ENCODE results near the gene WDFY3. TPM values are rescaled to one million over a fixed set of nuclear protein-coding genes. Genes with fewer than 3 reads are reported as not detected.

The WDFY3 gene
- total and polyA plus RNA-seq, 2 experiments from 2014 or later, result 7.7 to 55.9 TPM

- peak overlapping the region; percentile 21 for H3K4me2 ChIP-seq
- H3K9me2 ChIP-seq (replicated peaks; ENCODE audit: insufficient read depth), result no peaks in the 10 kb centered on the region
- H4K20me1 ChIP-seq (ENCODE audit: insufficient read depth, poor library complexity, severe bottlenecking), result no peaks in the 10 kb centered on the region
- H3K27ac ChIP-seq, result no peak overlapping the region
- TF ChIP-seq EZH2 (IDR thresholded peaks at IDR 0.05; ENCODE audit: borderline replicate concordance), result no peak
- TF ChIP-seq, protein P1, sequence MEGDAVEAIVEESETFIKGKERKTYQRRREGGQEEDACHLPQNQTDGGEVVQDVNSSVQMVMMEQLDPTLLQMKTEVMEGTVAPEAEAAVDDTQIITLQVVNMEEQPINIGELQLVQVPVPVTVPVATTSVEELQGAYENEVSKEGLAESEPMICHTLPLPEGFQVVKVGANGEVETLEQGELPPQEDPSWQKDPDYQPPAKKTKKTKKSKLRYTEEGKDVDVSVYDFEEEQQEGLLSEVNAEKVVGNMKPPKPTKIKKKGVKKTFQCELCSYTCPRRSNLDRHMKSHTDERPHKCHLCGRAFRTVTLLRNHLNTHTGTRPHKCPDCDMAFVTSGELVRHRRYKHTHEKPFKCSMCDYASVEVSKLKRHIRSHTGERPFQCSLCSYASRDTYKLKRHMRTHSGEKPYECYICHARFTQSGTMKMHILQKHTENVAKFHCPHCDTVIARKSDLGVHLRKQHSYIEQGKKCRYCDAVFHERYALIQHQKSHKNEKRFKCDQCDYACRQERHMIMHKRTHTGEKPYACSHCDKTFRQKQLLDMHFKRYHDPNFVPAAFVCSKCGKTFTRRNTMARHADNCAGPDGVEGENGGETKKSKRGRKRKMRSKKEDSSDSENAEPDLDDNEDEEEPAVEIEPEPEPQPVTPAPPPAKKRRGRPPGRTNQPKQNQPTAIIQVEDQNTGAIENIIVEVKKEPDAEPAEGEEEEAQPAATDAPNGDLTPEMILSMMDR (IDR thresholded peaks at IDR 0.05; ENCODE audit: poor library complexity), result no peak
- H3K4me3 ChIP-seq, result no peak overlapping the region
- no peaks in the 10 kb centered on the region for H3K27me3 ChIP-seq
- H3K9me3 ChIP-seq (ENCODE audit: low read depth), result no peaks in the 10 kb centered on the region
- H3K36me3 ChIP-seq (replicated peaks; ENCODE audit: insufficient read depth, low read depth), result no peaks in the 10 kb centered on the region
- H3K79me2 ChIP-seq, result no peaks in the 10 kb centered on the region
- WGBS (ENCODE audit: low lambda C conversion rate, missing lambda C conversion rate), result 49% methylated on average over 4 of the region's 4 CpGs
- H2AFZ ChIP-seq, result no peak overlapping the region
- no peak for DNase-seq (ENCODE audit: low spot score)
- H3K4me1 ChIP-seq (ENCODE audit: insufficient read depth), result no peaks in the 10 kb centered on the region
Measured at GRCh38 chr4:84792366-84793301, 173.9 kb downstream of the WDFY3 start.

- no peak overlapping the region for H2AFZ ChIP-seq
- no peaks in the 10 kb centered on the region for H3K36me3 ChIP-seq (replicated peaks; ENCODE audit: insufficient read depth, low read depth)
- no peak overlapping the region for H3K4me2 ChIP-seq
- H3K27me3 ChIP-seq, result no peaks in the 10 kb centered on the region
- H3K4me3 ChIP-seq, result no peak overlapping the region
- no peak for DNase-seq (ENCODE audit: low spot score)
- no peak for TF ChIP-seq EZH2 (IDR thresholded peaks at IDR 0.05; ENCODE audit: borderline replicate concordance)
- no peaks in the 10 kb centered on the region for H3K4me1 ChIP-seq (ENCODE audit: insufficient read depth)
- WGBS (ENCODE audit: low lambda C conversion rate, missing lambda C conversion rate), result 92% methylated on average over 5 of the region's 5 CpGs
- H3K79me2 ChIP-seq, result no peaks in the 10 kb centered on the region
- no peaks in the 10 kb centered on the region for H3K9me3 ChIP-seq (ENCODE audit: low read depth)
- H4K20me1 ChIP-seq (ENCODE audit: insufficient read depth, poor library complexity, severe bottlenecking), result no peaks in the 10 kb centered on the region
- H3K27ac ChIP-seq, result no peak overlapping the region
- H3K9me2 ChIP-seq (replicated peaks; ENCODE audit: insufficient read depth), result no peaks in the 10 kb centered on the region
Measured at GRCh38 chr4:84790769-84791565, 175.5 kb downstream of the WDFY3 start.

GRCh38 chr4:84786478-84786877 is 180.0 kb downstream of the WDFY3 start:
- Histone ChIP-seq H3K79me2 (no peaks in the 10 kb centered on the region), H3K4me2 (no peak overlapping the region), H3K9me3 (ENCODE audit: low read depth) (no peaks in the 10 kb centered on the region), H3K27me3 (no peaks in the 10 kb centered on the region), H3K27ac (no peak overlapping the region), H3K36me3 (replicated peaks; ENCODE audit: insufficient read depth, low read depth) (no peaks in the 10 kb centered on the region), H4K20me1 (ENCODE audit: insufficient read depth, poor library complexity, severe bottlenecking) (no peaks in the 10 kb centered on the region), H3K9me2 (replicated peaks; ENCODE audit: insufficient read depth) (no peaks in the 10 kb centered on the region), H3K4me1 (ENCODE audit: insufficient read depth) (no peaks in the 10 kb centered on the region), H2AFZ (no peak overlapping the region), H3K4me3 (no peak overlapping the region)
- no peak for TF ChIP-seq EZH2 (IDR thresholded peaks at IDR 0.05; ENCODE audit: borderline replicate concordance)
- TF ChIP-seq, protein P1 (IDR thresholded peaks at IDR 0.05; ENCODE audit: poor library complexity), result no peak
- DNase-seq (ENCODE audit: low spot score), result no peak
- WGBS (ENCODE audit: low lambda C conversion rate, missing lambda C conversion rate), result 100% methylated on average over 1 of the region's 1 CpG

DNA sequence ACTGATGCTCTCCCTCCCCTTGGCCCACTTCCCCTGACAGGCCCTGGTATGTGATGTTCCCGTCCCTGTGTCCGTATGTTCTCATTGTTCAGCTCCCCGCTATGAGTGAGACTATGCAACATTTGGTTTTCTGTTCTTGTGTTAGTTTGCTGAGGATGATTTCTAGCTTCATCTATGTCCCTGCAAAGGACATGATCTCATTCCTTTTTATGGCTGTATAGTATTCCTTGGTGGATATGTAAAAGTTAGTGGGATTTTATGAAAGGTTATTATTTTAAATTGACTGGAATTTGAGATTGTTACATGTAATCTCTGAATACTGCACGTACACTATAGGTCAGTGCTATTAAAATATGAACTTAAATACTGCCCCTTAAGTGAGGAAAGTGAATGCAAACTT is 184.0 kb downstream of the WDFY3 start:
- Histone ChIP-seq H3K4me1 (ENCODE audit: insufficient read depth) (no peaks in the 10 kb centered on the region), H3K27me3 (no peaks in the 10 kb centered on the region), H2AFZ (no peak overlapping the region), H3K9me3 (ENCODE audit: low read depth) (no peaks in the 10 kb centered on the region), H3K27ac (no peak overlapping the region), H3K79me2 (no peaks in the 10 kb centered on the region), H3K4me3 (no peak overlapping the region), H3K9me2 (replicated peaks; ENCODE audit: insufficient read depth) (no peaks in the 10 kb centered on the region), H3K4me2 (no peak overlapping the region), H4K20me1 (ENCODE audit: insufficient read depth, poor library complexity, severe bottlenecking) (no peaks in the 10 kb centered on the region), H3K36me3 (replicated peaks; ENCODE audit: insufficient read depth, low read depth) (no peaks in the 10 kb centered on the region)
- no peak for DNase-seq (ENCODE audit: low spot score)
- TF ChIP-seq EZH2phosphoT487 (IDR thresholded peaks at IDR 0.05; ENCODE audit: low read depth, severe bottlenecking, unreplicated experiment) (no peak), EZH2 (IDR thresholded peaks at IDR 0.05; ENCODE audit: borderline replicate concordance) (no peak)
- TF ChIP-seq, protein P1 (IDR thresholded peaks at IDR 0.05; ENCODE audit: poor library complexity), result no peak
- 100% methylated on average over 4 of the region's 4 CpGs for WGBS (ENCODE audit: low lambda C conversion rate, missing lambda C conversion rate)

Measured in hepatocyte (in vitro differentiated cells).